Hepatocyte (in vitro differentiated cells): ENCODE data around the gene DIAPH2. TPM values are rescaled to one million over a fixed set of nuclear protein-coding genes. Genes with fewer than 3 reads are reported as not detected.
A peak's percentile ranks its signal among the peaks of the same experiment; 100 is the strongest.

Experiments
- DNase-seq: peaks from one replicate; pipeline ENCODE4 v3.0.0-alpha.2; 2016; ENCODE audit warnings: low spot score
- H2AFZ ChIP-seq: fragments of 200-600 bp; sonication (generic); 2 replicates; pipeline ENCODE4 v1.6.0; 2016; ENCODE audit warnings: antibody characterized with exemption, mild to moderate bottlenecking
- H3K27ac ChIP-seq: fragments of 200-600 bp; sonication (generic); 2 replicates; pipeline ENCODE4 v1.5.1; 2016; ENCODE audit warnings: mild to moderate bottlenecking
- H3K27me3 ChIP-seq: fragments of 200-600 bp; sonication (generic); 2 replicates; pipeline ENCODE4 v1.6.1; 2016
- H3K36me3 ChIP-seq: fragments of 200-600 bp; sonication (generic); replicated peaks from 2 replicates; pipeline ENCODE4 v1.5.1; 2016; ENCODE audit warnings: low read depth; ENCODE audit not compliant: insufficient read depth
- H3K4me1 ChIP-seq: fragments of 200-600 bp; sonication (generic); 2 replicates; pipeline ENCODE4 v1.5.1; 2016; ENCODE audit warnings: mild to moderate bottlenecking, moderate library complexity; ENCODE audit not compliant: insufficient read depth
- H3K4me2 ChIP-seq: fragments of 200-600 bp; sonication (generic); 2 replicates; pipeline ENCODE4 v1.6.0; 2016
- H3K4me3 ChIP-seq: fragments of 200-600 bp; sonication (generic); 2 replicates; pipeline ENCODE4 v1.5.1; 2016; ENCODE audit warnings: mild to moderate bottlenecking
- H3K79me2 ChIP-seq: fragments of 200-600 bp; sonication (generic); 2 replicates; pipeline ENCODE4 v1.6.0; 2017; ENCODE audit warnings: mild to moderate bottlenecking
- H3K9me2 ChIP-seq: fragments of 200-600 bp; sonication (generic); replicated peaks from 2 replicates; pipeline ENCODE4 v1.6.0; 2017; ENCODE audit warnings: mild to moderate bottlenecking; ENCODE audit not compliant: insufficient read depth
- H3K9me3 ChIP-seq: fragments of 200-600 bp; sonication (generic); 2 replicates; pipeline ENCODE4 v1.5.1; 2016; ENCODE audit warnings: low read depth, mild to moderate bottlenecking
- H4K20me1 ChIP-seq: fragments of 200-600 bp; sonication (generic); 2 replicates; pipeline ENCODE4 v1.6.0; 2016; ENCODE audit warnings: mild to moderate bottlenecking; ENCODE audit not compliant: insufficient read depth, poor library complexity, severe bottlenecking
- EZH2 ChIP-seq: fragments of 200-600 bp; sonication (generic); IDR thresholded peaks from 2 replicates; pipeline ENCODE4 v1.6.1; 2016; ENCODE audit warnings: antibody characterized with exemption, mild to moderate bottlenecking, borderline replicate concordance
- EZH2phosphoT487 ChIP-seq: fragments of 200-600 bp; sonication (generic); IDR thresholded peaks from one replicate; pipeline ENCODE4 v1.6.1; 2018; ENCODE audit warnings: antibody characterized with exemption, mild to moderate bottlenecking, low read depth, moderate library complexity; ENCODE audit not compliant: unreplicated experiment, severe bottlenecking
- WGBS: methylation state at CpG from one replicate; pipeline ENCODE4 v1.1.6; 2016; ENCODE audit warnings: low lambda C conversion rate; ENCODE audit errors: missing lambda C conversion rate; 5-methylcytosine and 5-hydroxymethylcytosine counted together
- polyA plus RNA-seq: library from polyadenylated mRNA; unstranded; fragments of >200 nt; fragmentation: Nextera tagmentation; extraction: Ambion mirVana; gene quantifications from 2 replicates; pipeline ENCODE4 v1.2.1, GENCODE V29; 2016
- total RNA-seq: library from RNA; depleted of rRNA; stranded (reverse); fragments of >200 nt; gene quantifications from 2 replicates; pipeline ENCODE4 v1.2.3, GENCODE V29; 2014
- TF ChIP-seq, protein P1 (sequence below): fragments of 200-600 bp; sonication (generic); IDR thresholded peaks from 2 replicates; pipeline ENCODE4 v1.5.1; 2016; ENCODE audit warnings: antibody characterized with exemption, mild to moderate bottlenecking; ENCODE audit not compliant: poor library complexity

Gene DIAPH2
- total and polyA plus RNA-seq, 2 experiments from 2014 or later: 14.8 to 32.4 TPM

DNA sequence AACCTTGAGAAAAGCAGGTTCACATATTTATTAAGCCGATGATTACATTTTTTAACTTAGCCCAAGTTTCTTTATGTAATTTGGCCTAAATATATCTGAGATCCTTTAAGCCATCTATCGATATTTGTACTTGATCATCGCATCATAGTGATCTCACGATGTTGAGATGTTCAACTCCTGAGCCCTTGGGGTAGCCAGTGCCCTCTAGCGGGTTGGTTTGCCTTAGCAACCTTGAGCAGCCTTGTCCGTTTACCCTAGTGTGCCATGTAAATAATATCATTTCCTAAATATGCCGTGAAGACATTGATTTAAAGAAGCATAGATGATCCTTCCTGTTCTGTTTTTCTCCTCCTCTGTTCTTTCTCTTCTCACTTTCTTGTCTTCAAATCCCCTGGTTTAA is 631.3 kb downstream of the DIAPH2 start:
- no peak for DNase-seq
- TF ChIP-seq EZH2: no peak
- no peak for TF ChIP-seq EZH2phosphoT487
- TF ChIP-seq, protein P1, sequence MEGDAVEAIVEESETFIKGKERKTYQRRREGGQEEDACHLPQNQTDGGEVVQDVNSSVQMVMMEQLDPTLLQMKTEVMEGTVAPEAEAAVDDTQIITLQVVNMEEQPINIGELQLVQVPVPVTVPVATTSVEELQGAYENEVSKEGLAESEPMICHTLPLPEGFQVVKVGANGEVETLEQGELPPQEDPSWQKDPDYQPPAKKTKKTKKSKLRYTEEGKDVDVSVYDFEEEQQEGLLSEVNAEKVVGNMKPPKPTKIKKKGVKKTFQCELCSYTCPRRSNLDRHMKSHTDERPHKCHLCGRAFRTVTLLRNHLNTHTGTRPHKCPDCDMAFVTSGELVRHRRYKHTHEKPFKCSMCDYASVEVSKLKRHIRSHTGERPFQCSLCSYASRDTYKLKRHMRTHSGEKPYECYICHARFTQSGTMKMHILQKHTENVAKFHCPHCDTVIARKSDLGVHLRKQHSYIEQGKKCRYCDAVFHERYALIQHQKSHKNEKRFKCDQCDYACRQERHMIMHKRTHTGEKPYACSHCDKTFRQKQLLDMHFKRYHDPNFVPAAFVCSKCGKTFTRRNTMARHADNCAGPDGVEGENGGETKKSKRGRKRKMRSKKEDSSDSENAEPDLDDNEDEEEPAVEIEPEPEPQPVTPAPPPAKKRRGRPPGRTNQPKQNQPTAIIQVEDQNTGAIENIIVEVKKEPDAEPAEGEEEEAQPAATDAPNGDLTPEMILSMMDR: peak; percentile 14
- WGBS: 88% methylated on average over 7 of the region's 7 CpGs
- Histone ChIP-seq H3K36me3 (no peaks in the 10 kb centered on the region), H3K9me2 (no peaks in the 10 kb centered on the region), H3K9me3 (no peaks in the 10 kb centered on the region), H4K20me1 (no peaks in the 10 kb centered on the region), H3K4me3 (no peak overlapping the region), H3K27me3 (no peaks in the 10 kb centered on the region), H3K4me1 (no peaks in the 10 kb centered on the region), H3K4me2 (no peak overlapping the region), H2AFZ (no peak overlapping the region), H3K27ac (no peak overlapping the region), H3K79me2 (no peaks in the 10 kb centered on the region)

DNA sequence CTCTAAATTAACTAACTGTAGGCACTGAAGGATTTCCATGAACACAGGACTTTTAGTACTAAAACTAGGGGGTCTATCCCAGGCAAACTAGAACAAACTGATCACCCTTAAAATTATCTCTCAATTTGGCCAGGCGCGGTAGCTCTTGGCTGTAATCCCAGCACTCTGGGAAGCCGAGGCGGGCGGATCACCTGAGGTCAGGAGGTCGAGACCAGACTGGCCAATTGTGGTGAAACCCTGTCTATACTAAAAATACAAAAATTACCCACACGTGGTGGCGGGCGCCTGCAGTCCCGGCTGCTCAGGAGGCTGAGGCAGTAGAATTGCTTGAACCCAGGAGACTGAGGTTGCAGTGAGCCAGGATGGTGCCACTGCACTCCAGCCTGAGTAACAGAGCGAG is 635.7 kb downstream of the DIAPH2 start:
- no peak overlapping the region for H2AFZ ChIP-seq
- WGBS: 92% methylated on average over 11 of the region's 11 CpGs
- no peak overlapping the region for H3K4me2 ChIP-seq
- H3K4me1 ChIP-seq: no peaks in the 10 kb centered on the region
- DNase-seq: no peak
- no peaks in the 10 kb centered on the region for H3K9me2 ChIP-seq
- no peaks in the 10 kb centered on the region for H3K27me3 ChIP-seq
- no peaks in the 10 kb centered on the region for H3K9me3 ChIP-seq
- H3K27ac ChIP-seq: no peak overlapping the region
- TF ChIP-seq, protein P1: no peak
- TF ChIP-seq EZH2phosphoT487: no peak
- no peak for TF ChIP-seq EZH2
- H3K79me2 ChIP-seq: no peaks in the 10 kb centered on the region
- no peaks in the 10 kb centered on the region for H4K20me1 ChIP-seq
- H3K36me3 ChIP-seq: no peaks in the 10 kb centered on the region
- H3K4me3 ChIP-seq: no peak overlapping the region

DNA sequence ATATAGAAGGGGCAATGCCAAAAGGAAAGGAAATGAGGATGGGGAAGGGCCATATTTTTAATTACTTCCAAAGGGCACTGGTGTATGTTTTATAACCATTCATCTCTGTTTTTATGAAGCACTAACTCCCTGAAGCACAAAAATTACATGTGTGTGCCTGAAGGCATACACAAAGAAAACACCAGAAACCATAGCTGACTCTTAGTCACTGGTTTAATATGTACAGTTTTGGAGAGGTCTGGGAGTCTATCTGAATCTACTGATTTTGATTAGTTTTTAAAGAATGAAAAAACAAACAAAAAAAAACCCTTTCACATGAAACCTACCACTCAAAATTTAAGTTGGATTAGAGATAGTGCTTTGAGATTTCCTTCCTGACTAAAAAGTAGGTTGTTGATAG is 637.8 kb downstream of the DIAPH2 start:
- TF ChIP-seq EZH2phosphoT487: no peak
- no peak for TF ChIP-seq EZH2
- TF ChIP-seq, protein P1: no peak
- no peaks in the 10 kb centered on the region for H3K9me3 ChIP-seq
- H3K36me3 ChIP-seq: no peaks in the 10 kb centered on the region
- no peaks in the 10 kb centered on the region for H4K20me1 ChIP-seq
- no peak overlapping the region for H3K27ac ChIP-seq
- H2AFZ ChIP-seq: no peak overlapping the region
- no peaks in the 10 kb centered on the region for H3K9me2 ChIP-seq
- H3K79me2 ChIP-seq: no peaks in the 10 kb centered on the region
- H3K27me3 ChIP-seq: no peaks in the 10 kb centered on the region
- no peak overlapping the region for H3K4me3 ChIP-seq
- H3K4me1 ChIP-seq: no peaks in the 10 kb centered on the region
- no peak overlapping the region for H3K4me2 ChIP-seq
- DNase-seq: no peak

DNA sequence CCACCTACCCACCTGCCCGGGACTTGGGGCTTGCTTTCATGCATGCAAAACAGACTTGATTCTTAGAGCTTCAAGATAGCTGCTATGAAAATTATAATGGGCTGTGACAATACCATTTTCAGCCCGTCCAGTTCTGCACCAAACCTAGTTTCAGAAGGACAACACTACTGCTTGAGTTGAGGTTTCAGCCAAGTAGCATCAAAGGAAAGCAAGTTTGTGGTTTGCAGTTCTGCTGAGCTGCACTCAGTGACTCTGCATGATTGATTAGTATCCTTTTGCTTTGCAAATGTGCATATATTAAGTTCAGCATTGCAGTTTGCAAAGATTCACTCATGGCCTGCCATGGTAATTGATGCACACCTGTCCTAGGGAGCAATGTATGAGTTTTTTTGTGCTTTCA is 641.8 kb downstream of the DIAPH2 start:
- no peak for DNase-seq
- Histone ChIP-seq H2AFZ (no peak overlapping the region), H3K9me2 (no peaks in the 10 kb centered on the region), H3K27me3 (no peaks in the 10 kb centered on the region), H3K79me2 (no peaks in the 10 kb centered on the region), H3K27ac (no peak overlapping the region), H3K9me3 (no peaks in the 10 kb centered on the region), H3K4me3 (no peak overlapping the region), H3K36me3 (no peaks in the 10 kb centered on the region), H3K4me2 (no peak overlapping the region), H4K20me1 (no peaks in the 10 kb centered on the region), H3K4me1 (no peaks in the 10 kb centered on the region)
- TF ChIP-seq, protein P1: no peak
- TF ChIP-seq EZH2 (no peak), EZH2phosphoT487 (no peak)
- WGBS: 79% methylated on average over 2 of the region's 2 CpGs
